Mesendoderm (in vitro differentiated cells): Measurements from ENCODE around the gene GPN3.
"Not testable (repeated sequence)": the region's sequence is repeated elsewhere in the genome, so short reads cannot be mapped to it uniquely, and the experiment has no call there.

Source experiments
- DNase-seq: peaks from one replicate; pipeline ENCODE4 v3.0.0; 2013
- H2AK5ac ChIP-seq: 2 replicates; pipeline ENCODE4 v1.6.1; 2013; ENCODE audit warnings: low read length, inconsistent platforms
- H2BK120ac ChIP-seq: 2 replicates; pipeline ENCODE4 v1.6.1; 2013; ENCODE audit warnings: low read depth, mild to moderate bottlenecking, low read length, moderate library complexity, mixed read lengths
- H2BK15ac ChIP-seq: replicated peaks from 2 replicates; pipeline ENCODE4 v1.6.1; 2013; ENCODE audit warnings: low read depth, mild to moderate bottlenecking, moderate library complexity
- H2BK5ac ChIP-seq: 2 replicates; pipeline ENCODE4 v1.6.1; 2013; ENCODE audit warnings: low read length, inconsistent platforms
- H3K18ac ChIP-seq: 2 replicates; pipeline ENCODE4 v1.6.1; 2013; ENCODE audit warnings: mild to moderate bottlenecking, low read length, mixed read lengths
- H3K23ac ChIP-seq: one replicate; pipeline ENCODE4 v1.6.1; 2013; ENCODE audit warnings: low read length
- H3K27ac ChIP-seq: 2 replicates; pipeline ENCODE4 v1.5.1; 2013; ENCODE audit warnings: low read depth, mild to moderate bottlenecking, inconsistent platforms, low read length, moderate library complexity
- H3K27me3 ChIP-seq: 2 replicates; pipeline ENCODE4 v1.6.1; 2013; ENCODE audit warnings: low read length, control low read depth, mild to moderate bottlenecking, inconsistent platforms; ENCODE audit not compliant: insufficient read depth, poor library complexity
- H3K36me3 ChIP-seq: 2 replicates; pipeline ENCODE4 v1.6.1; 2013; ENCODE audit warnings: low read length, inconsistent platforms; ENCODE audit not compliant: control insufficient read depth, insufficient read depth
- H3K4ac ChIP-seq: one replicate; pipeline ENCODE4 v1.6.1; 2013; ENCODE audit warnings: low read depth, mild to moderate bottlenecking, low read length, moderate library complexity
- H3K4me1 ChIP-seq: 2 replicates; pipeline ENCODE4 v1.6.1; 2013; ENCODE audit warnings: low read depth, low read length, inconsistent platforms; ENCODE audit not compliant: control insufficient read depth
- H3K4me2 ChIP-seq: 2 replicates; pipeline ENCODE4 v1.6.1; 2013; ENCODE audit warnings: low read length
- H3K4me3 ChIP-seq: 2 replicates; pipeline ENCODE4 v1.5.1; 2013; ENCODE audit warnings: mild to moderate bottlenecking, low read length
- H3K56ac ChIP-seq: one replicate; pipeline ENCODE4 v1.6.1; 2013; ENCODE audit warnings: low read length
- H3K79me1 ChIP-seq: 2 replicates; pipeline ENCODE4 v1.6.1; 2013; ENCODE audit warnings: low read length, inconsistent platforms
- H3K79me2 ChIP-seq: 2 replicates; pipeline ENCODE4 v1.6.1; 2013; ENCODE audit warnings: mild to moderate bottlenecking, low read length; ENCODE audit not compliant: control insufficient read depth, insufficient read depth
- H3K9ac ChIP-seq: 2 replicates; pipeline ENCODE4 v1.6.1; 2013; ENCODE audit warnings: low read length, inconsistent platforms
- H4K5ac ChIP-seq: one replicate; pipeline ENCODE4 v1.6.1; 2013; ENCODE audit warnings: low read length
- H4K8ac ChIP-seq: one replicate; pipeline ENCODE4 v1.6.1; 2013; ENCODE audit warnings: low read depth, mild to moderate bottlenecking, control low read depth, low read length, moderate library complexity
- WGBS: extraction: QIAGEN DNeasy Blood & Tissue Kit; methylation state at CpG from one replicate; pipeline ENCODE4 v1.1.7; 2013; ENCODE audit warnings: low lambda C conversion rate, missing lambda C conversion rate; ENCODE audit not compliant: insufficient coverage; ENCODE audit errors: extremely low coverage; 5-methylcytosine and 5-hydroxymethylcytosine counted together

The GPN3 gene

GRCh38 chr12:110436231-110436630 is 31.8 kb downstream of the GPN3 start:
- Histone ChIP-seq H3K4me2 (no peak overlapping the region), H4K5ac (no peak overlapping the region), H2AK5ac (no peak overlapping the region), H3K4ac (no peak overlapping the region), H2BK120ac (no peak overlapping the region), H3K56ac (no peak overlapping the region), H3K9ac (no peak overlapping the region), H3K4me3 (no peak overlapping the region), H3K36me3 (peaks cover 4% of the 10 kb centered on the region), H2BK15ac (no peak overlapping the region), H3K79me1 (no peaks in the 10 kb centered on the region), H3K27me3 (no peaks in the 10 kb centered on the region), H3K79me2 (no peaks in the 10 kb centered on the region), H3K27ac (no peak overlapping the region), H3K18ac (no peak overlapping the region), H2BK5ac (no peak overlapping the region), H4K8ac (no peak overlapping the region), H3K4me1 (no peaks in the 10 kb centered on the region), H3K23ac (no peak overlapping the region)
- no CpG with 5 or more reads among the region's 2 CpGs for WGBS
- DNase-seq, result no peak

- Histone ChIP-seq H3K18ac (no peak overlapping the region), H4K5ac (no peak overlapping the region), H3K56ac (no peak overlapping the region), H3K79me1 (no peaks in the 10 kb centered on the region), H3K27me3 (no peaks in the 10 kb centered on the region), H3K4me3 (no peak overlapping the region), H2BK15ac (no peak overlapping the region), H3K27ac (no peak overlapping the region), H2AK5ac (no peak overlapping the region), H3K36me3 (peaks cover 3% of the 10 kb centered on the region), H3K4me2 (no peak overlapping the region), H3K4ac (no peak overlapping the region), H2BK120ac (no peak overlapping the region), H3K79me2 (no peaks in the 10 kb centered on the region), H3K23ac (no peak overlapping the region), H2BK5ac (no peak overlapping the region), H3K4me1 (no peaks in the 10 kb centered on the region), H4K8ac (no peak overlapping the region), H3K9ac (no peak overlapping the region)
- DNase-seq, result no peak
- WGBS, result no CpG with 5 or more reads among the region's 12 CpGs
Measured at GRCh38 chr12:110431957-110432587, 36.0 kb downstream of the GPN3 start.

- H2BK5ac ChIP-seq, H2BK15ac ChIP-seq, H3K56ac ChIP-seq, H3K79me1 ChIP-seq, H3K79me2 ChIP-seq, H3K23ac ChIP-seq, H3K4me1 ChIP-seq, H3K18ac ChIP-seq, H3K36me3 ChIP-seq, H3K4ac ChIP-seq, H3K4me3 ChIP-seq, H3K27ac ChIP-seq, H4K5ac ChIP-seq, H3K27me3 ChIP-seq, H3K9ac ChIP-seq, H2AK5ac ChIP-seq, H2BK120ac ChIP-seq, H4K8ac ChIP-seq, DNase-seq, H3K4me2 ChIP-seq: not testable (repeated sequence)
- WGBS, result no CpG with 5 or more reads among the region's 15 CpGs
Measured at GRCh38 chr12:110429676-110430075, 38.4 kb downstream of the GPN3 start.

- Histone ChIP-seq H3K4me1 (no peaks in the 10 kb centered on the region), H3K36me3 (no peaks in the 10 kb centered on the region), H3K23ac (no peak overlapping the region), H2BK15ac (no peak overlapping the region), H3K27ac (no peak overlapping the region), H3K79me2 (no peaks in the 10 kb centered on the region), H3K4ac (no peak overlapping the region), H2BK120ac (no peak overlapping the region), H3K4me2 (no peak overlapping the region), H2AK5ac (no peak overlapping the region), H3K27me3 (no peaks in the 10 kb centered on the region), H3K9ac (no peak overlapping the region), H4K5ac (no peak overlapping the region), H3K79me1 (no peaks in the 10 kb centered on the region), H3K4me3 (no peak overlapping the region), H3K56ac (no peak overlapping the region), H3K18ac (no peak overlapping the region), H2BK5ac (no peak overlapping the region), H4K8ac (no peak overlapping the region)
- no CpG with 5 or more reads among the region's 3 CpGs for WGBS
- DNase-seq, result no peak
Measured at GRCh38 chr12:110426406-110426805, 41.7 kb downstream of the GPN3 start.

- Histone ChIP-seq H3K9ac (no peak overlapping the region), H3K79me2 (no peaks in the 10 kb centered on the region), H2BK15ac (no peak overlapping the region), H2BK5ac (no peak overlapping the region), H3K36me3 (no peaks in the 10 kb centered on the region), H4K8ac (no peak overlapping the region), H3K23ac (no peak overlapping the region), H3K79me1 (no peaks in the 10 kb centered on the region), H2AK5ac (no peak overlapping the region), H3K27me3 (no peaks in the 10 kb centered on the region), H3K4me3 (no peak overlapping the region), H3K4me1 (no peaks in the 10 kb centered on the region), H2BK120ac (no peak overlapping the region), H3K56ac (no peak overlapping the region), H3K18ac (no peak overlapping the region), H4K5ac (no peak overlapping the region), H3K4ac (no peak overlapping the region), H3K4me2 (no peak overlapping the region), H3K27ac (no peak overlapping the region)
- WGBS, result no CpG with 5 or more reads among the region's 3 CpGs
- DNase-seq, result peak; percentile 73
Measured at GRCh38 chr12:110424237-110424636, 43.8 kb downstream of the GPN3 start.

DNA sequence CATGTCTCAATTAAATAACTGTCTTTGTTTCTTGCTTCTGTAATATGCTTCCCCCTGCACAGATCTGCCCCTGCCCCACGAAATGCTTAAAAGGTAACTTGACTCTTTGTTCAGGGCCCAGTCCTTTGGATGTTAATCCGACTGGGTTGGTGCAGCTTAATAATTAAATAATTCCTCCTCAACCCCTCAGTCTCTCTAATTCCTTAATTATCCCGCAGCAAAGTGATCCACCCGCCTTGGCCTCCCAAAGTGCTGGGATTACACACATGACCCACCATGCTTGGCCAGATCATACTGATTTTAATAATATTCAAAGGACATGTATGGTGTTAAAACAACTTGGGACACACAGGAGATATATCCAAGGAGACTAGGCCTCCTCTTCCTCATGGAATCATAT is 46.4 kb downstream of the GPN3 start:
- Histone ChIP-seq H2BK15ac (no peak overlapping the region), H3K4me1 (no peaks in the 10 kb centered on the region), H2BK120ac (no peak overlapping the region), H4K8ac (no peak overlapping the region), H3K9ac (no peak overlapping the region), H4K5ac (no peak overlapping the region), H3K36me3 (no peaks in the 10 kb centered on the region), H3K79me1 (no peaks in the 10 kb centered on the region), H3K56ac (no peak overlapping the region), H3K4me3 (no peak overlapping the region), H2AK5ac (no peak overlapping the region), H2BK5ac (no peak overlapping the region), H3K4ac (no peak overlapping the region), H3K79me2 (no peaks in the 10 kb centered on the region), H3K27ac (no peak overlapping the region), H3K27me3 (no peaks in the 10 kb centered on the region), H3K23ac (no peak overlapping the region), H3K18ac (no peak overlapping the region), H3K4me2 (no peak overlapping the region)
- no peak for DNase-seq
- no CpG with 5 or more reads among the region's 4 CpGs for WGBS
